Common myeloid progenitor, CD34-positive (primary cell): ENCODE measurements around the gene PRCC.

Experiments
- CTCF ChIA-PET: fragments of 350-600 bp; sonication (Branson Sonifier 250); formaldehyde crosslinking; loops from one replicate; lab custom pipeline; 2021; ENCODE audit warnings: antibody characterized with exemption; lab: Charles Lee
- POLR2A ChIA-PET: fragments of 350-600 bp; sonication (Branson Sonifier 250); formaldehyde crosslinking; loops from one replicate; lab custom pipeline; 2021; ENCODE audit warnings: antibody characterized with exemption; lab: Charles Lee
- DNase-seq, 3 donors: peaks; one replicate each; pipeline versions ENCODE4 v3.0.0 to v3.0.0-alpha.2; 2013
- H3K27ac ChIP-seq, 2 experiments: 1 replicate in 1 of 2; 2 replicates in 1 of 2; pipeline ENCODE4 v1.7.0; 2013; ENCODE audit warnings: inconsistent platforms in 2 of 2, low read length in 2 of 2, mild to moderate bottlenecking in 2 of 2, low read depth in 1 of 2, moderate library complexity in 1 of 2; ENCODE audit not compliant: severe bottlenecking in 2 of 2, insufficient read depth in 1 of 2, poor library complexity in 1 of 2
- H3K27me3 ChIP-seq, 5 experiments: replicated peaks in 2 of 5; 1 replicate in 3 of 5; 2 replicates in 2 of 5; pipeline versions ENCODE4 v1.6.1 to v1.7.0; 2013; ENCODE audit warnings: low read length in 4 of 5, mild to moderate bottlenecking in 2 of 5, moderate library complexity in 2 of 5, inconsistent platforms in 1 of 5; ENCODE audit not compliant: insufficient read depth in 5 of 5, control insufficient read depth in 4 of 5
- H3K36me3 ChIP-seq, 4 experiments: 1 replicate in 2 of 4; 2 replicates in 2 of 4; pipeline versions ENCODE4 v1.6.1 to v1.7.0; 2013; ENCODE audit warnings: low read length in 3 of 4, control low read depth in 1 of 4, mild to moderate bottlenecking in 1 of 4; ENCODE audit not compliant: control insufficient read depth in 4 of 4, insufficient read depth in 4 of 4
- H3K4me1 ChIP-seq, 4 experiments: 1 replicate in 3 of 4; 2 replicates in 1 of 4; pipeline versions ENCODE4 v1.6.1 to v1.7.1; 2013; ENCODE audit warnings: low read length in 3 of 4, mild to moderate bottlenecking in 3 of 4, control low read depth in 1 of 4, inconsistent platforms in 1 of 4, moderate library complexity in 1 of 4; ENCODE audit not compliant: control insufficient read depth in 4 of 4, insufficient read depth in 4 of 4; ENCODE audit errors: control extremely low read depth in 1 of 4
- H3K4me3 ChIP-seq, 7 experiments: 1 replicate in 4 of 7; 2 replicates in 3 of 7; pipeline versions ENCODE4 v1.5.1 to v1.7.0; 2013; ENCODE audit warnings: mild to moderate bottlenecking in 7 of 7, low read length in 6 of 7, moderate library complexity in 6 of 7, inconsistent platforms in 2 of 7, low read depth in 2 of 7, control low read depth in 1 of 7; ENCODE audit not compliant: insufficient read depth in 4 of 7, control insufficient read depth in 1 of 7; ENCODE audit errors: extremely low read depth in 1 of 7
- H3K9me3 ChIP-seq, 5 experiments: 1 replicate in 4 of 5; 2 replicates in 1 of 5; pipeline versions ENCODE4 v1.6.1 to v1.7.1; 2013; ENCODE audit warnings: low read length in 4 of 5, mild to moderate bottlenecking in 2 of 5, inconsistent platforms in 1 of 5, low read depth in 1 of 5, moderate library complexity in 1 of 5; ENCODE audit not compliant: control insufficient read depth in 4 of 5, insufficient read depth in 2 of 5; ENCODE audit errors: control extremely low read depth in 1 of 5
- WGBS: methylation state at CpG from one replicate; pipeline ENCODE4 v1.1.5; 2013; ENCODE audit not compliant: insufficient coverage; 5-methylcytosine and 5-hydroxymethylcytosine counted together

The PRCC gene

GRCh38 chr1:156839426-156840109 is 72.2 kb downstream of the PRCC start:
- no peaks in the 10 kb centered on the region for H3K36me3 ChIP-seq
- peaks cover 0 to 1% (median under 1%) of the 10 kb centered on the region in 4 experiments for H3K4me1 ChIP-seq
- no peak overlapping the region for H3K4me3 ChIP-seq
- no peak overlapping the region for H3K27ac ChIP-seq
- ChIA-PET CTCF (interaction anchor here (0.6 to 7.3 kb wide), 19 partner anchors 9 to 94 kb away, joined by 3 to 119 read pairs (median 6); partner anchors contain the start of genes INSRR, NTRK1, PEAR1 and SH2D2A), POLR2A (interaction anchor here (0.7 to 1.4 kb wide), 2 partner anchors 16 to 58 kb away, joined by 3 read pairs; no protein-coding TSS in a partner anchor)
- 61% methylated on average over 7 of the region's 9 CpGs for WGBS
- DNase-seq: no peak
- H3K27me3 ChIP-seq: peaks cover 0 to 47% (median 31%) of the 10 kb centered on the region in 5 experiments
- H3K9me3 ChIP-seq: no peaks in the 10 kb centered on the region

GRCh38 chr1:156840186-156840897 is 73.0 kb downstream of the PRCC start:
- Histone ChIP-seq H3K9me3 (no peaks in the 10 kb centered on the region), H3K4me1 (peaks cover 0 to 9% (median 8%) of the 10 kb centered on the region in 4 experiments), H3K27me3 (peaks cover 0 to 55% (median 34%) of the 10 kb centered on the region in 5 experiments), H3K4me3 (no peak overlapping the region), H3K36me3 (no peaks in the 10 kb centered on the region), H3K27ac (no peak overlapping the region)
- ChIA-PET CTCF (interaction anchor here (0.6 to 7.3 kb wide), 4 partner anchors 20 to 91 kb away, joined by 3 to 119 read pairs (median 52); partner anchors contain the start of genes INSRR, NTRK1 and PEAR1), POLR2A (no interaction called here)
- no peak for DNase-seq
- WGBS: 79% methylated on average over 6 of the region's 8 CpGs

DNA sequence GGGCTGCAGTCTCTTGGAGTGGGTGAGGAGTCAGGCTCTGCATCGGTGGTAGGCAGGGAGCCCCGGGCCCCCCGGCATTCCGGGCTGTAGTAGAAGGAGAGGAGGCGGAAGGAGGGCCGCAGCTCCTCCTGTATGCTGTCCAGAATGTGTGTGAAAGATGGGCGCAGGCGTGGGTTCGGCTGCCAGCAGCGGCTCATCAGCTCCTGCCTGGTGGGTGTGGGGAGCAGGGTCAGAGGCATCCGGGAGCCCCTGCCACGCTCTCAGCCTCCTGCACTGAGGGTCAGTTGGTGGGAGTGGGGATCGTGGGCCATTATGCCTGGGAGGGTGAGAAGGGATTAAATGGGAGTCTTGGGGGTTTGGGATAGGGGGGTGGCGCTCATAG is 73.6 kb downstream of the PRCC start:
- no peak overlapping the region for H3K4me3 ChIP-seq
- H3K27me3 ChIP-seq: peaks cover 0 to 60% (median 34%) of the 10 kb centered on the region in 5 experiments
- no peak for DNase-seq
- peaks cover 0 to 13% (median 9%) of the 10 kb centered on the region in 4 experiments for H3K4me1 ChIP-seq
- CTCF ChIA-PET: interaction anchor here (0.6 to 7.3 kb wide), 4 partner anchors 19 to 90 kb away, joined by 3 to 119 read pairs (median 52); partner anchors contain the start of genes INSRR, NTRK1 and PEAR1
- no peaks in the 10 kb centered on the region for H3K36me3 ChIP-seq
- H3K27ac ChIP-seq: no peak overlapping the region
- WGBS: 73% methylated on average over 6 of the region's 14 CpGs
- no peaks in the 10 kb centered on the region for H3K9me3 ChIP-seq
- POLR2A ChIA-PET: interaction anchor here (0.5 kb wide), 1 partner anchor 565 kb away, joined by 5 read pairs; no protein-coding TSS in a partner anchor

DNA sequence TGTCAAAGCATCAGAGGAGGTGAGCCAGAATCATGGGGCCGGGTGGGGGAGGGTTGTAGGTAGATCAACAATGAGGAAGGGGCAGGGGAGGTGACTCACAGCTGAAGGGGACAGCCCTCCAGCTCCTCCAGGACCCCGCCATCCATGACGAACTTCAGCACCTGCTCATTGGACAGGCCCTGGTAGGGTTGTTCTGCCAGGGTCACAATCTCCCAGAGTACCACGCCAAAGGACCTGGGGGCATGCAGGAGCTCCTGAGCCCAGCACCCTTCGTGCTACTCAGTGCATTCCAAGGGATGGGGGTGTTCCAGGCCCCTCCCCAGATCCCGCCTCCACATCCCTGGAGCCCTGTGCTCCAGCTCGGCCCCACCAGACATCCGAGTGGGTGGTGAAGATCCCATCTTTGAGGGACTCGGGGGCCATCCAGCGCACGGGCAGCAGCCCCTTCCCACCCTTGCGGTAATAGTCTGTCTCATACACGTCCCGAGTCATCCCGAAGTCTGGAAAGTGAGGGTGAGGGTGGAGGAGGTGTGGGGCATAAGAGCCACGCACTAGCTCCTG is 74.0 kb downstream of the PRCC start:
- 80% methylated on average over 10 of the region's 16 CpGs for WGBS
- Histone ChIP-seq H3K4me3 (no peak overlapping the region), H3K27me3 (peaks cover 0 to 65% (median 34%) of the 10 kb centered on the region in 5 experiments), H3K27ac (no peak overlapping the region), H3K36me3 (no peaks in the 10 kb centered on the region), H3K9me3 (no peaks in the 10 kb centered on the region), H3K4me1 (peaks cover 0 to 13% (median 9%) of the 10 kb centered on the region in 4 experiments)
- POLR2A ChIA-PET: interaction anchor here (0.5 to 0.6 kb wide), 2 partner anchors 14 to 566 kb away, joined by 3 to 5 read pairs; no protein-coding TSS in a partner anchor
- CTCF ChIA-PET: interaction anchor here (0.6 to 7.3 kb wide), 5 partner anchors 19 to 152 kb away, joined by 3 to 119 read pairs (median 4); partner anchors contain the start of genes INSRR, NTRK1 and PEAR1
- DNase-seq: peak in 1 of 3 donors; percentile 21

GRCh38 chr1:156842618-156843300 is 75.4 kb downstream of the PRCC start:
- ChIA-PET CTCF (interaction anchor here (1.2 to 7.3 kb wide), 2 partner anchors 16 to 85 kb away, joined by 3 to 72 read pairs; partner anchors contain the start of genes INSRR and NTRK1), POLR2A (no interaction called here)
- H3K27me3 ChIP-seq: peaks cover 0 to 79% (median 36%) of the 10 kb centered on the region in 5 experiments
- no peak for DNase-seq
- no peak overlapping the region for H3K27ac ChIP-seq
- H3K9me3 ChIP-seq: no peaks in the 10 kb centered on the region
- peaks cover 0 to 13% (median 9%) of the 10 kb centered on the region in 4 experiments for H3K4me1 ChIP-seq
- no peaks in the 10 kb centered on the region for H3K36me3 ChIP-seq
- no peak overlapping the region for H3K4me3 ChIP-seq
- 90% methylated on average over 6 of the region's 9 CpGs for WGBS

- WGBS: 39% methylated on average over 4 of the region's 6 CpGs
- Histone ChIP-seq H3K27ac (no peak overlapping the region), H3K4me1 (peaks cover 0 to 20% (median 15%) of the 10 kb centered on the region in 4 experiments), H3K27me3 (peaks cover 0 to 89% (median 46%) of the 10 kb centered on the region in 5 experiments), H3K9me3 (no peaks in the 10 kb centered on the region), H3K36me3 (no peaks in the 10 kb centered on the region), H3K4me3 (no peak overlapping the region)
- peak in 1 of 3 donors; percentile 24 for DNase-seq
- ChIA-PET CTCF (interaction anchor here (1.0 to 7.3 kb wide), 4 partner anchors 15 to 83 kb away, joined by 3 to 72 read pairs (median 6); partner anchors contain the start of genes INSRR and NTRK1), POLR2A (no interaction called here)
Observed at GRCh38 chr1:156844102-156844501, 76.8 kb downstream of the PRCC start.
